HEK293 (cell line): ENCODE data around the gene GFI1.

Source experiments
- EGR2 ChIP-seq: fragments of 450-650 bp; formaldehyde crosslinking; IDR thresholded peaks from 2 replicates; pipeline ENCODE4 v1.5.1; 2016; ENCODE audit warnings: low read depth, missing biosample characterization, missing genetic modification characterization
- FEZF1 ChIP-seq: fragments of 450-650 bp; formaldehyde crosslinking; IDR thresholded peaks from 2 replicates; pipeline ENCODE4 v1.5.1; 2016; ENCODE audit warnings: missing biosample characterization, missing genetic modification characterization
- HIC1 ChIP-seq: fragments of 450-650 bp; formaldehyde crosslinking; IDR thresholded peaks from 2 replicates; pipeline ENCODE4 v1.5.1; 2016; ENCODE audit warnings: missing biosample characterization, missing genetic modification characterization
- KLF1 ChIP-seq: fragments of 450-650 bp; formaldehyde crosslinking; IDR thresholded peaks from 2 replicates; pipeline ENCODE4 v1.5.1; 2016; ENCODE audit warnings: missing biosample characterization, missing genetic modification characterization
- KLF16 ChIP-seq: fragments of 450-650 bp; formaldehyde crosslinking; IDR thresholded peaks from 2 replicates; pipeline ENCODE4 v1.5.1; 2017; ENCODE audit warnings: missing biosample characterization, missing genetic modification characterization
- OSR2 ChIP-seq: fragments of 450-650 bp; formaldehyde crosslinking; IDR thresholded peaks from 2 replicates; pipeline ENCODE4 v1.5.1; 2016; ENCODE audit warnings: missing biosample characterization, missing genetic modification characterization
- PRDM10 ChIP-seq: fragments of 450-650 bp; formaldehyde crosslinking; IDR thresholded peaks from 2 replicates; pipeline ENCODE4 v1.5.1; 2016; ENCODE audit warnings: missing biosample characterization, missing genetic modification characterization
- SCRT1 ChIP-seq: fragments of 450-650 bp; formaldehyde crosslinking; IDR thresholded peaks from 2 replicates; pipeline ENCODE4 v1.5.1; 2016; ENCODE audit warnings: missing biosample characterization, missing genetic modification characterization, borderline replicate concordance
- SP2 ChIP-seq: fragments of 450-650 bp; formaldehyde crosslinking; IDR thresholded peaks from 2 replicates; pipeline ENCODE4 v1.5.1; 2016; ENCODE audit warnings: missing biosample characterization, missing genetic modification characterization
- SP3 ChIP-seq: fragments of 450-650 bp; formaldehyde crosslinking; IDR thresholded peaks from 2 replicates; pipeline ENCODE4 v1.5.1; 2016; ENCODE audit warnings: missing biosample characterization, missing genetic modification characterization
- TCF7L2 ChIP-seq: IDR thresholded peaks from 2 replicates; pipeline ENCODE4 v1.6.1; 2011; ENCODE audit warnings: low read depth, mild to moderate bottlenecking, inconsistent platforms, low read length, moderate library complexity, borderline replicate concordance
- YY2 ChIP-seq: fragments of 450-650 bp; formaldehyde crosslinking; IDR thresholded peaks from 2 replicates; pipeline ENCODE4 v1.5.1; 2016; ENCODE audit warnings: missing biosample characterization, missing genetic modification characterization
- ZBTB20 ChIP-seq: fragments of 450-650 bp; formaldehyde crosslinking; IDR thresholded peaks from 2 replicates; pipeline ENCODE4 v1.5.1; 2016; ENCODE audit warnings: missing biosample characterization, missing genetic modification characterization
- ZBTB7A ChIP-seq: fragments of 450-650 bp; formaldehyde crosslinking; IDR thresholded peaks from 2 replicates; pipeline ENCODE4 v1.5.1; 2016; ENCODE audit warnings: low read depth, missing biosample characterization, missing genetic modification characterization
- ZEB2 ChIP-seq: fragments of 450-650 bp; formaldehyde crosslinking; IDR thresholded peaks from 2 replicates; pipeline ENCODE4 v1.5.1; 2016; ENCODE audit warnings: missing biosample characterization, missing genetic modification characterization
- ZFHX2 ChIP-seq: fragments of 450-650 bp; formaldehyde crosslinking; conservative IDR thresholded peaks from 2 replicates; pipeline ENCODE4 v1.5.1; 2016; ENCODE audit warnings: missing biosample characterization, missing genetic modification characterization
- ZNF211 ChIP-seq: fragments of 450-650 bp; formaldehyde crosslinking; IDR thresholded peaks from 2 replicates; pipeline ENCODE4 v1.5.1; 2016; ENCODE audit warnings: low read depth, missing biosample characterization, missing genetic modification characterization
- ZNF335 ChIP-seq: fragments of 450-650 bp; formaldehyde crosslinking; conservative IDR thresholded peaks from 2 replicates; pipeline ENCODE4 v1.5.1; 2016; ENCODE audit warnings: missing biosample characterization, missing genetic modification characterization
- ZNF341 ChIP-seq: fragments of 450-650 bp; formaldehyde crosslinking; IDR thresholded peaks from 2 replicates; pipeline ENCODE4; 2016; ENCODE audit warnings: low read depth, missing biosample characterization, missing genetic modification characterization
- ZNF366 ChIP-seq: fragments of 450-650 bp; formaldehyde crosslinking; conservative IDR thresholded peaks from 2 replicates; pipeline ENCODE4 v1.5.1; 2016; ENCODE audit warnings: missing biosample characterization, missing genetic modification characterization
- ZNF391 ChIP-seq: fragments of 450-650 bp; formaldehyde crosslinking; IDR thresholded peaks from 2 replicates; pipeline ENCODE4 v1.5.1; 2016; ENCODE audit warnings: low read depth, missing biosample characterization, missing genetic modification characterization, borderline replicate concordance
- ZNF394 ChIP-seq: fragments of 450-650 bp; formaldehyde crosslinking; IDR thresholded peaks from 2 replicates; pipeline ENCODE4 v1.5.1; 2016; ENCODE audit warnings: missing biosample characterization, missing genetic modification characterization, mild to moderate bottlenecking, moderate library complexity, borderline replicate concordance
- ZNF610 ChIP-seq: fragments of 450-650 bp; formaldehyde crosslinking; IDR thresholded peaks from 2 replicates; pipeline ENCODE4 v1.5.1; 2016; ENCODE audit warnings: missing biosample characterization, missing genetic modification characterization, borderline replicate concordance
- ZNF707 ChIP-seq: fragments of 450-650 bp; formaldehyde crosslinking; IDR thresholded peaks from 2 replicates; pipeline ENCODE4 v1.5.1; 2016; ENCODE audit warnings: missing biosample characterization, missing genetic modification characterization
- ZNF830 ChIP-seq: fragments of 450-650 bp; IDR thresholded peaks from 2 replicates; pipeline ENCODE4 v1.5.0; 2018; ENCODE audit warnings: missing biosample characterization, missing genetic modification characterization, low read depth, mild to moderate bottlenecking, moderate library complexity
- ZSCAN30 ChIP-seq: fragments of 450-650 bp; IDR thresholded peaks from 2 replicates; pipeline ENCODE4 v1.5.1; 2018; ENCODE audit warnings: missing biosample characterization, mild to moderate bottlenecking, missing genetic modification characterization, moderate library complexity
- TF ChIP-seq, protein P1 (sequence below): fragments of 450-650 bp; formaldehyde crosslinking; IDR thresholded peaks from 2 replicates; pipeline ENCODE4 v1.5.1; 2017; ENCODE audit warnings: missing biosample characterization, missing genetic modification characterization
- TF ChIP-seq, protein P2 (sequence below): fragments of 450-650 bp; formaldehyde crosslinking; IDR thresholded peaks from 2 replicates; pipeline ENCODE4 v1.5.1; 2016; ENCODE audit warnings: missing biosample characterization, missing genetic modification characterization
- TF ChIP-seq, protein P3 (sequence below): fragments of 450-650 bp; formaldehyde crosslinking; IDR thresholded peaks from 2 replicates; pipeline ENCODE4 v1.5.1; 2016; ENCODE audit warnings: missing biosample characterization, missing genetic modification characterization

Gene GFI1

GRCh38 chr1:92485381-92486250, 1.1 kb downstream of the GFI1 start (continued):
- TF ChIP-seq PRDM10 (tag by site-specific recombination) (peak; percentile 72), ZBTB7A (tag by site-specific recombination) (peak; percentile 76; the same call in 1 of the 2 replicates), SP2 (tag by site-specific recombination) (peak; percentile 49), ZNF211 (tag by site-specific recombination) (no peak), ZNF707 (no peak), ZNF830 (no peak), ZNF394 (tag by site-specific recombination) (peak; percentile 59; the same call in 1 of the 2 replicates), ZNF610 (tag by site-specific recombination) (no peak), KLF16 (tag by site-specific recombination) (peak; percentile 91), ZFHX2 (tag by site-specific recombination) (peak; percentile 98), FEZF1 (tag by site-specific recombination) (no peak), ZNF335 (tag by site-specific recombination) (peak; percentile 72), SP3 (tag by site-specific recombination) (peak; percentile 50), YY2 (no peak), SCRT1 (peak; percentile 95), ZNF366 (peak; percentile 78), TCF7L2 (no peak), OSR2 (tag by site-specific recombination) (peak; percentile 56), HIC1 (tag by site-specific recombination) (peak; percentile 92), ZSCAN30 (0 out of 2 replicates have a peak, but pooled peaks have one; percentile 69), ZNF341 (tag by site-specific recombination) (no peak), ZNF391 (tag by site-specific recombination) (peak; percentile 42; the same call in 1 of the 2 replicates), ZBTB20 (tag by site-specific recombination) (peak; percentile 97), EGR2 (tag by site-specific recombination) (peak; percentile 90), KLF1 (tag by site-specific recombination) (peak; percentile 74; the same call in 1 of the 2 replicates), ZEB2 (tag by site-specific recombination) (peak; percentile 95)
- TF ChIP-seq, protein P1, sequence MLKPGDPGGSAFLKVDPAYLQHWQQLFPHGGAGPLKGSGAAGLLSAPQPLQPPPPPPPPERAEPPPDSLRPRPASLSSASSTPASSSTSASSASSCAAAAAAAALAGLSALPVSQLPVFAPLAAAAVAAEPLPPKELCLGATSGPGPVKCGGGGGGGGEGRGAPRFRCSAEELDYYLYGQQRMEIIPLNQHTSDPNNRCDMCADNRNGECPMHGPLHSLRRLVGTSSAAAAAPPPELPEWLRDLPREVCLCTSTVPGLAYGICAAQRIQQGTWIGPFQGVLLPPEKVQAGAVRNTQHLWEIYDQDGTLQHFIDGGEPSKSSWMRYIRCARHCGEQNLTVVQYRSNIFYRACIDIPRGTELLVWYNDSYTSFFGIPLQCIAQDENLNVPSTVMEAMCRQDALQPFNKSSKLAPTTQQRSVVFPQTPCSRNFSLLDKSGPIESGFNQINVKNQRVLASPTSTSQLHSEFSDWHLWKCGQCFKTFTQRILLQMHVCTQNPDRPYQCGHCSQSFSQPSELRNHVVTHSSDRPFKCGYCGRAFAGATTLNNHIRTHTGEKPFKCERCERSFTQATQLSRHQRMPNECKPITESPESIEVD (tag by site-specific recombination), result no peak
- TF ChIP-seq, protein P2, sequence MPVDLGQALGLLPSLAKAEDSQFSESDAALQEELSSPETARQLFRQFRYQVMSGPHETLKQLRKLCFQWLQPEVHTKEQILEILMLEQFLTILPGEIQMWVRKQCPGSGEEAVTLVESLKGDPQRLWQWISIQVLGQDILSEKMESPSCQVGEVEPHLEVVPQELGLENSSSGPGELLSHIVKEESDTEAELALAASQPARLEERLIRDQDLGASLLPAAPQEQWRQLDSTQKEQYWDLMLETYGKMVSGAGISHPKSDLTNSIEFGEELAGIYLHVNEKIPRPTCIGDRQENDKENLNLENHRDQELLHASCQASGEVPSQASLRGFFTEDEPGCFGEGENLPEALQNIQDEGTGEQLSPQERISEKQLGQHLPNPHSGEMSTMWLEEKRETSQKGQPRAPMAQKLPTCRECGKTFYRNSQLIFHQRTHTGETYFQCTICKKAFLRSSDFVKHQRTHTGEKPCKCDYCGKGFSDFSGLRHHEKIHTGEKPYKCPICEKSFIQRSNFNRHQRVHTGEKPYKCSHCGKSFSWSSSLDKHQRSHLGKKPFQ (tag by site-specific recombination), result 0 out of 2 replicates have a peak, but pooled peaks have one; percentile 39
- TF ChIP-seq, protein P3, sequence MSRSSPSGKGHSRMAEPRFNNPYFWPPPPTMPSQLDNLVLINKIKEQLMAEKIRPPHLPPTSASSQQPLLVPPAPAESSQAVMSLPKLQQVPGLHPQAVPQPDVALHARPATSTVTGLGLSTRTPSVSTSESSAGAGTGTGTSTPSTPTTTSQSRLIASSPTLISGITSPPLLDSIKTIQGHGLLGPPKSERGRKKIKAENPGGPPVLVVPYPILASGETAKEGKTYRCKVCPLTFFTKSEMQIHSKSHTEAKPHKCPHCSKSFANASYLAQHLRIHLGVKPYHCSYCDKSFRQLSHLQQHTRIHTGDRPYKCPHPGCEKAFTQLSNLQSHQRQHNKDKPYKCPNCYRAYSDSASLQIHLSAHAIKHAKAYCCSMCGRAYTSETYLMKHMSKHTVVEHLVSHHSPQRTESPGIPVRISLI (tag by site-specific recombination), result 0 out of 2 replicates have a peak, but pooled peaks have one; percentile 49
